Fibroblast of lung (primary cell): Measurements from ENCODE around the gene ATOH8. TPM values are rescaled to one million over a fixed set of nuclear protein-coding genes. Genes with fewer than 3 reads are reported as not detected.

Source experiments
- DNase-seq, 2 donors: peaks; one replicate each; pipeline versions ENCODE4 v3.0.0 to v3.0.0-alpha.2; 2010; ENCODE audit warnings: low read depth in 2 of 2
- H2AFZ ChIP-seq: 2 replicates; pipeline ENCODE4 v1.5.1; 2012; ENCODE audit warnings: low read length, control low read depth, inconsistent platforms
- H3K27ac ChIP-seq: 2 replicates; pipeline ENCODE4 v1.5.1; 2011; ENCODE audit warnings: low read length, control low read depth; ENCODE audit not compliant: insufficient read depth
- H3K27me3 ChIP-seq: 2 replicates; pipeline ENCODE4 v1.5.1; 2011; ENCODE audit warnings: mild to moderate bottlenecking, low read length; ENCODE audit not compliant: control insufficient read depth, insufficient read depth
- H3K36me3 ChIP-seq: 2 replicates; pipeline ENCODE4 v1.5.1; 2011; ENCODE audit warnings: low read length; ENCODE audit not compliant: control insufficient read depth, insufficient read depth
- H3K4me1 ChIP-seq: 2 replicates; pipeline ENCODE4 v1.5.1; 2011; ENCODE audit warnings: low read length; ENCODE audit not compliant: control insufficient read depth, insufficient read depth; ENCODE audit errors: extremely low read depth
- H3K4me2 ChIP-seq: 2 replicates; pipeline ENCODE4 v1.5.1; 2011; ENCODE audit warnings: low read length, control low read depth; ENCODE audit not compliant: insufficient read depth; ENCODE audit errors: extremely low read depth
- H3K4me3 ChIP-seq, 4 experiments: fragments of 200-600 bp in 1 of 4; sonication (generic) in 1 of 4; replicated peaks in 1 of 4; 2 replicates each; pipeline ENCODE4 v1.5.1; 2011 to 2016; ENCODE audit warnings: low read length in 4 of 4, low read depth in 3 of 4, mild to moderate bottlenecking in 3 of 4, control low read depth in 2 of 4, inconsistent platforms in 1 of 4, mixed read lengths in 1 of 4; ENCODE audit not compliant: insufficient read depth in 1 of 4; ENCODE audit errors: control extremely low read depth in 1 of 4
- H3K79me2 ChIP-seq: 2 replicates; pipeline ENCODE4 v1.5.1; 2012; ENCODE audit warnings: mild to moderate bottlenecking, low read length, inconsistent platforms; ENCODE audit not compliant: control insufficient read depth, insufficient read depth
- H3K9ac ChIP-seq: 2 replicates; pipeline ENCODE4 v1.5.1; 2011; ENCODE audit warnings: mild to moderate bottlenecking, low read length, control low read depth; ENCODE audit not compliant: insufficient read depth
- H3K9me3 ChIP-seq: 2 replicates; pipeline ENCODE4 v1.5.1; 2012; ENCODE audit warnings: low read depth, low read length; ENCODE audit not compliant: control insufficient read depth, insufficient read depth
- H4K20me1 ChIP-seq: 2 replicates; pipeline ENCODE4 v1.5.1; 2011; ENCODE audit warnings: low read length; ENCODE audit not compliant: control insufficient read depth, insufficient read depth; ENCODE audit errors: extremely low read depth
- CTCF ChIP-seq, 2 donors: IDR thresholded peaks in 1 of 2; conservative IDR thresholded peaks in 1 of 2; 1 replicate in 1 of 2; 2 replicates in 1 of 2; pipeline ENCODE4 v1.5.1; 2011 to 2012; ENCODE audit warnings: low read length in 2 of 2, control low read depth in 1 of 2, inconsistent platforms in 1 of 2, low read depth in 1 of 2, mild to moderate bottlenecking in 1 of 2
- EZH2 ChIP-seq: IDR thresholded peaks from 2 replicates; pipeline ENCODE4 v1.5.1; 2012; ENCODE audit warnings: low read length, control low read depth, mild to moderate bottlenecking; ENCODE audit errors: missing control alignments
- polyA plus RNA-seq, 2 donors: library from polyadenylated mRNA; depleted of rRNA in 1 of 2; stranded (reverse) in 1 of 2; unstranded in 1 of 2; fragments of >200 nt; gene quantifications; 2 replicates each; pipeline ENCODE4 v1.2.1, GENCODE V29; 2011 to 2012; ENCODE audit warnings: missing spikeins in 1 of 2
- total RNA-seq: library from RNA; depleted of rRNA; stranded (reverse); fragments of >200 nt; gene quantifications from 2 replicates; pipeline ENCODE4 v1.2.1, GENCODE V29; 2014

ATOH8 gene
- total and polyA plus RNA-seq, 2 donors (not counting 1 experiment from before 2014, with no cell fraction given): 5.6 to 19.2 TPM

GRCh38 chr2:85775406-85776381 lies 21.9 kb downstream of the ATOH8 start:
- Histone ChIP-seq H4K20me1 (no peaks in the 10 kb centered on the region), H3K4me3 (no peak overlapping the region), H3K27me3 (no peaks in the 10 kb centered on the region), H3K36me3 (peaks cover 4% of the 10 kb centered on the region), H3K4me1 (peaks cover 31% of the 10 kb centered on the region), H3K9ac (no peak overlapping the region), H3K27ac (no peak overlapping the region), H3K4me2 (no peak overlapping the region), H3K79me2 (peaks cover 6% of the 10 kb centered on the region), H3K9me3 (no peaks in the 10 kb centered on the region), H2AFZ (no peak overlapping the region)
- no peak for DNase-seq
- TF ChIP-seq EZH2 (no peak), CTCF (conservative IDR thresholded peaks at IDR 0.05 in 1 of 2, IDR thresholded peaks at IDR 0.05 in 1 of 2; ENCODE audit: low read depth in 1 of 2, low read length in 2 of 2) (no peak)

DNA sequence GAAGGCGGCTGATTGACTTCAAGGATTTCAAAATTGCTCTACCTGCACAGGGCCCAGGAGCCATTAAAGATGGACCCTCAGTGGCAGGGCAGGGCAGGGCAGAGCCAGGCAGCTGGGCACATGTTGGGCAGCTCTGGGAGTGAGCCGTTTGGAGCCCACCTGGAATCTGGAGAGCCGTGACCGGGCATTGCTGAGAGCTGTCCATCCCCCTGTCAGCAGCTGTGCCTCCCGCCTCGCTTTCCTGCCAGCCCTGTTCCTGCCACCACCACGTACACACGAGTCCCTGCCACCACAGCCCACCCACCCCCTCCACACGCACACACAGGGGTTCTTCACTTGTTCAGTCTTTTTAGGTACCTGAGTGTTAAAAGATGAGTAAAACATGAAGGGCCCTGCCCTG lies 22.9 kb downstream of the ATOH8 start:
- Histone ChIP-seq H3K4me1 (peaks cover 23% of the 10 kb centered on the region), H3K9me3 (no peaks in the 10 kb centered on the region), H3K27me3 (no peaks in the 10 kb centered on the region), H3K4me3 (no peak overlapping the region), H4K20me1 (no peaks in the 10 kb centered on the region), H3K9ac (no peak overlapping the region), H3K4me2 (no peak overlapping the region), H3K27ac (no peak overlapping the region), H3K79me2 (peaks cover 6% of the 10 kb centered on the region), H2AFZ (no peak overlapping the region), H3K36me3 (peaks cover 4% of the 10 kb centered on the region)
- TF ChIP-seq CTCF (conservative IDR thresholded peaks at IDR 0.05 in 1 of 2, IDR thresholded peaks at IDR 0.05 in 1 of 2; ENCODE audit: low read depth in 1 of 2, low read length in 2 of 2): no peak
- TF ChIP-seq EZH2: no peak
- DNase-seq: no peak

DNA sequence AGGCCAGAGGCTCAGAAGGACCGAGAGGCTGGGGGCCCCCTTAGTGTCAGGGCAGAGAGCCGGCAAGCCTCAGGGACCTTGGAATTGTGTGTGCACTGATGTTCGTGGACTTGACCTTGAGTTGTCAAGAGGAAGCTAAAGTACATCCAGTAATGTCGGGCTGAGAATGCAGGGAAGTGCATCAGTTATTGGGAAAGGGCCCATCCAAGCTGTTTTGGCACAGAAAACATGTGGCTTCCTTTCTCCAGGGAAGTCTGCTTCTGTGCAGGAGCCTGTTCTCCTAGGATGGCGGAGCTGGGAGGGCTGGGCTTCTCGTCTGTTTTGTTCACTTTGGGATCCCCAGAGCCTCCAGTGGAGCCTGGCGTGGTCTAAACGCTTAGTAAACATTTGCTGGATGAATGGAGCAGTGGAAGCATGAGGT lies 23.7 kb downstream of the ATOH8 start:
- no peak for TF ChIP-seq CTCF (conservative IDR thresholded peaks at IDR 0.05 in 1 of 2, IDR thresholded peaks at IDR 0.05 in 1 of 2; ENCODE audit: low read depth in 1 of 2, low read length in 2 of 2)
- TF ChIP-seq EZH2: no peak
- Histone ChIP-seq H4K20me1 (no peaks in the 10 kb centered on the region), H3K36me3 (peaks cover 4% of the 10 kb centered on the region), H3K4me2 (no peak overlapping the region), H3K27ac (no peak overlapping the region), H3K4me1 (peaks cover 20% of the 10 kb centered on the region), H3K79me2 (peaks cover 6% of the 10 kb centered on the region), H3K27me3 (no peaks in the 10 kb centered on the region), H3K9me3 (no peaks in the 10 kb centered on the region), H3K4me3 (no peak overlapping the region), H2AFZ (no peak overlapping the region), H3K9ac (no peak overlapping the region)
- DNase-seq: peak in 1 of 2 donors; percentile 70
